GM12801 (cell line): ENCODE data around the gene LUC7L3.

Experiments
- CTCF ChIP-seq: IDR thresholded peaks from one replicate; pipeline ENCODE4 v1.5.1; 2011; ENCODE audit warnings: control low read depth; ENCODE audit not compliant: insufficient read length; ENCODE audit errors: extremely low read depth

The LUC7L3 gene

GRCh38 chr17:50739098-50739497, 19.7 kb downstream of the LUC7L3 start:
- TF ChIP-seq CTCF = no peak

GRCh38 chr17:50745631-50746030, 26.2 kb downstream of the LUC7L3 start:
- no peak for TF ChIP-seq CTCF

GRCh38 chr17:50749245-50749644, 29.8 kb downstream of the LUC7L3 start:
- no peak for TF ChIP-seq CTCF

DNA sequence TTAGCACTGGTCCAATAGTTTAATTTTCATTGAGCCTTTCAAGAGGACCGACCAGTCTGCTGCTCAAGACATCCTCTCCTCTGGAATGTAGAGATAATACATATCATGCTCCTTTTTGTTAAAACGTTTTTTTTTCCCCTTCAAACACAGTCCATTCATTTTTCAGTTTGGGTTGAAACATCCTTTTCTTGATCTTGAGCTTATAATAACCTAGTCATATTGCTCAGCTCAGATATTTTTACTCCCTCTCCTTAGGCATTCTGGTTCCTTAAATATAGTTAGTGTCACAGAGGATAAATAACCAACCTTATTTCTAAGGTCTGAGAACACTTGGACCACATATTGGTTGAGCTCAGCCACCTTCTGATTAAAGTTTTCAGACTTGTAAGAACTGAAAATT, 35.1 kb downstream of the LUC7L3 start:
- TF ChIP-seq CTCF = no peak

GRCh38 chr17:50758524-50758923, 39.1 kb downstream of the LUC7L3 start:
- no peak for TF ChIP-seq CTCF

GRCh38 chr17:50758989-50759544, 39.7 kb downstream of the LUC7L3 start:
- TF ChIP-seq CTCF = no peak

- no peak for TF ChIP-seq CTCF
These were observed 42.8 kb downstream of the LUC7L3 start for GRCh38 chr17:50762177-50762576.
